ENCODE data around the gene LPAR5.

Gene LPAR5

DNA sequence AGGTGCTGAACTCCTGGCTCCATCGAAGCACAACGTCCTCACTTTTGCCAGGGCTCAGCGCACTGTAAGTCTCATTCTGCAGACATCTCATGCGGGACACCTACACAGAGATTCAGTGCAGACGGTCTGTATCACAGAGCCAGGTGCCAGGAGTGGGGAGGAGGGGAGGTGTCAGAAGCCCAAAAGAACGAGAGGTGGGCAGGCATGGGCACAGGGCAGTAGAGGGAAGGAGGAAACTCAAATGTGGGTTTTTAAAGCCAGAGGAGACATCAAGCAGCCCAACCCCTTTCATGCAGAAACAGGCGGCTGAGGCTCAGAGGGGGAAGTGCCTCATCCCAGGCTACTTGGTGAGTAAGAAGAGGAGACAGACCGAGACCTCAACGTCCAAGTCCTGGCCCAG is 2.5 kb upstream of the LPAR5 start:
- DNase-seq (ENCODE audit: low read depth in 2 of 2), result no peak

DNA sequence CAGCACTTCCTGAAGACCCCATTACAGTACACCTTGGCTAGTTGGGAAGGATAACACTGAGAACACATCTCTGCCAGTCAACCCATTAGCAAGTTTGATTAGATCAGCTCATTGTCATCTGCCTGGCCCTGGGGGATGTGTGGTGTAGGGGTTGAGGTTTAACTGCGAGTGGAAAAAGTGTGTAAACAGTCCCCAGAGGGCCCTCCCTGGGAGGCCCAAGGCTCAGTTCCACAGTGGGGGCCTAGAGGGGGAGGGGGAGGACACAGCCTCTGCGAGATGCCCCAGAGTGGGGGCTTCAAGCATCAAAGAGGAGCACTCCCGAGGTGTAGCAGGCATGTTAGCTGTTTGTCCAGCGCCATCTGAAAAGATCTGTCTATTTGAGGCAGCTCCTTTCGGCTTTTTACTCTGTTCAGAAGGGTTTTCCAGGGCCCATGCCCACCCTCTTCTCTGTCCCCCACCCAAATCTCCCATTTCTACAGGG is 344 bp downstream of the LPAR5 start:
- peak; percentile 50 to 64 for DNase-seq (ENCODE audit: low read depth in 2 of 2)

DNA sequence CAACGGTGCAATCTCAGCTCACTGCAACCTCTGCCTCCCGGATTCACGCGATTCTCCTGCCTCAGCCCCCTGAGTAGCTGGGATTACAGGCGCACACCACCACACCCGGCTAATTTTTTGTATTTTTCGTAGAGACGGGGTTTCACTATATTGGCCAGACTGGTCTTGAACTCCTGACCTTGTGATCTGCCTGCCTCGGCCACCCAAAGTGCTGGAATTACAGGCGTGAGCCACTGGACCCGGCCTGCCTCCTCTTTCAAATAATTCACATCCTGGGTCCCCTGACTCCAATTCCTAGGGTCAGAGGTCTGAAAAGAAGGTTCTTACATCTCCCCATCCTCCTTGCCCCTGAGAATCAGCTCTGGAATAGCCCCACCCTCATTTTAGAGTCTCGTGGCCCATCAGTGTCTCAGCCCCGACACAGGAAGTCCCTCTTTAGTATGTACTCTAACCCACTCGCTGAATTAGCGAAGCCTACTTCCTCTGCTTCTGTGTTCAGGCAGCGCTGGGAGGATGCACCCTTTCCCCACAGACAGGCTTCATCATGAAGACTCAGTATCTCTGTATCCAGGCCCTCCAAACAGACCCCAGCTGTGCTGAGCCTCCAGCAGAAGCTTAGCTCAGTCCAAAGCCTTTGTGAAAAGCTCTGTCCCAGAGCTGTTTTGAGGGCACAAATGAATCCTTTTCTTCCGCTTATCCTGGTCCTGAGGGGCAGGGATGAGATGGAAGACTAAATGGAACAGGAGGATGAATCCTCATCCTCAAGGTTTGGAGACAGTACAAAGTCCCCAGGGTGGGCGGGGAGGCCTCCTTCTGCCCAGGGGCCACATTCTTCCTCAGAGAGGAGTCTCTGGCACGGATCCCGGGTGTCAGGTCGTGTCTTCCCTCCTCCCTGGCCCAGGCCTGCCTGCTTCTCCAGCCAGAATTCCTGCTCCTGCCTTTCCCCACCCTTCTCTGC is 3.5 kb downstream of the LPAR5 start:
- DNase-seq (ENCODE audit: low read depth in 2 of 2), result peak in 1 of 2 donors; percentile 41

DNA sequence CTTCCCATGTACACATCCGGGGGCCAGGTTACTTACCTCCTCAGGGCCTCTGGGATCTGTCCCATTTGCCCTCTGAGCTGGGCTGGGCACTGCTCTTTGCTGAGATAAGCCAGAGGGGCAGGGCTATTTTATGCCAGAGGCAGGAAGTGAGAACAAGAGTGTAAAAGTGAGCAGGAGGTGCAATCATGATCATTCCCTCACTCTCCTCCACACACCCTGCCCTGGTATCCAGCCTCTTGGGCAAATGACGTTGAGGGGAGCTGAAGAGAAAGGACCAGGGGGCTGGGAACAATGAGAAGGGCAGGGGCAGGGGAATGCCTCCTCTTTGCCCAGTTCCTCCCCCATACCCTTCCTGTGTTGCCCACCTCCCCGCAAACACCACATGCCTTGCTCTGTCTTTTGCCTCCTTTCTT is 4.2 kb downstream of the LPAR5 start:
- DNase-seq (ENCODE audit: low read depth in 2 of 2), result no peak

DNA sequence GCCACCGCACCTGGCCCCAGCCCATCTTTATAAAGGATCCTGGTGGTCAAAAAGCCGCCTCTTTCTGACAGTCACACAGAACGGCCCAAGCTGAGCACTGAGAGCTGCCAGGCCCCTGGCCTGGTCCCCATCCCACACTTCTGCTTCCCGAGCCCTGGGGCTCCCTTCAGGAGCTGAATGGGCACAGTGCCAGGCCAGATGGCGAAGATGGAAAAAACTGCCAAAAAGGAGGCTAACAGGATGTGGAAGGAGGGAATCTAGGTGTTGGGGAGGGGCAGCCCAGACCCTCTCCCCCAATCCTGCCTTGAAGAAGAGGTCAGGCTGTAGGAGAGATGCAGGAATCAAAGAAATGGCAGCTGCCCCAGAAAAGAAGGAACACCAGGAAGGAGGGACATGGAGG is 5.0 kb downstream of the LPAR5 start:
- DNase-seq (ENCODE audit: low read depth in 2 of 2), result no peak

DNA sequence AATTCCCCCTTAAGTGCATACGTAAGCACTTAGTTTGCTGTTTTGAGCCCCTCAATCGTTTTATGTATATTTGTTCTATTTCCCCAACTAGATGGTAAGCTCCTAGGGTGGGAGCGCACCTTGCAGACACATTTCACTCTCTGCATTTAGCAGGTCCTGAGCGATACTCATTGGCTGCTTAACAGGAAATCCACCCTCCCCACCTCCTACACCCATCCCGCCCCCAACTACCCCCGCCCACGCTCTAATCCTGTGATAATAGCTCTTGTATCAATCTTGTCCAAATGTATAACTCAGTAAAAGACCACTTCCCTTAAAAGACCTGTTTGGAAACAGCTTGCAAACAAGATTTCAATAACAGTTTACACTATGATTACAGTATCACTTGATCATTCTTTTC is 8.1 kb downstream of the LPAR5 start:
- DNase-seq (ENCODE audit: low read depth in 2 of 2), result peak in 1 of 2 donors; percentile 30

DNA sequence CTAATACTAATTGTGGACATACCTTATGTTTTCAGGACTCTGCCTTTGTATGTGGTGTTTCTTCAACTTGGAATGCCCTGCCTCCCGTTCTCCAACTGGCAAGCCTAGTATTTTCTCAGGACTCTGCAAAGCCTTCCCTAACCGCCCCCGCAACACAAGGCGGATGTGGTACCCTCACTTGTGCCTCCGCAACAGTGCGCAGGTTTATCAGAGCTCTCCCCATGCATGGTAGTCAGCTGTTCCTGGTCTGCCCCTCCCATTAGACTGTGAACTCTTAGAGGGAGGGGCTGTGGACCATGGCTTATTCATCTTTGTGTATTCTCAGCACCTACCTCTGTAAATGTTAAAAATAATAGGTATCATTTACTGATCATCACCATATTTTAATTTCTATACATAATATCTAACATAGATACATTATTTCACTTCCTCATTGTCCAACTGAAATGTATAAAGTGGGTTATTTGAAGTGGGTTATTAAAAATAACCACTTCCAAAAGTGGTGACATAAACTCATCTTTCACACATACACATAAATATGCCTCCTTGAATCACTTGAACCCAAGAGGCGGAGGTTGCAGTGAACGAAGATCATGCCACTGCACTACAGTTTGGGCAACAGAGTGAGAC is 9.0 kb downstream of the LPAR5 start:
- no peak for DNase-seq (ENCODE audit: low read depth in 2 of 2)

DNA sequence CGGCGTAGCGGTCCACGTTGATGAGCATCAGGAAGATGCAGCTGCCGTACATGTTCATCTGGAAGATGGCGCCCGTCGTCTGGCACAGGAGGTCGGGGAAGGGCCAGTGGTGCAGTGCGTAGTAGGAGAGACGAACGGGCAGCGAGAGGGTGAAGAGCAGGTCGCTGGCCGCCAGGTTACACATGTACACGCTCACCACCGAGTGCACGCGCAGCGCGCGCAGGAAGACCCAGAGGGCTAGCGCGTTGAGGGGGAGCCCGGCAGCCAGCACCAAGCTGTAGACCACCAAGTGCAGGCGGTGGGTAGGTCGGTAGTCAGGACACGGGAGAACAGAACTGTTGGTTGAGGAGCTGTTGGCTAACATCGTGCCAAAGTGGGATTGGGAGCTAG is 14.9 kb downstream of the LPAR5 start:
- DNase-seq (ENCODE audit: low read depth in 2 of 2), result no peak

DNA sequence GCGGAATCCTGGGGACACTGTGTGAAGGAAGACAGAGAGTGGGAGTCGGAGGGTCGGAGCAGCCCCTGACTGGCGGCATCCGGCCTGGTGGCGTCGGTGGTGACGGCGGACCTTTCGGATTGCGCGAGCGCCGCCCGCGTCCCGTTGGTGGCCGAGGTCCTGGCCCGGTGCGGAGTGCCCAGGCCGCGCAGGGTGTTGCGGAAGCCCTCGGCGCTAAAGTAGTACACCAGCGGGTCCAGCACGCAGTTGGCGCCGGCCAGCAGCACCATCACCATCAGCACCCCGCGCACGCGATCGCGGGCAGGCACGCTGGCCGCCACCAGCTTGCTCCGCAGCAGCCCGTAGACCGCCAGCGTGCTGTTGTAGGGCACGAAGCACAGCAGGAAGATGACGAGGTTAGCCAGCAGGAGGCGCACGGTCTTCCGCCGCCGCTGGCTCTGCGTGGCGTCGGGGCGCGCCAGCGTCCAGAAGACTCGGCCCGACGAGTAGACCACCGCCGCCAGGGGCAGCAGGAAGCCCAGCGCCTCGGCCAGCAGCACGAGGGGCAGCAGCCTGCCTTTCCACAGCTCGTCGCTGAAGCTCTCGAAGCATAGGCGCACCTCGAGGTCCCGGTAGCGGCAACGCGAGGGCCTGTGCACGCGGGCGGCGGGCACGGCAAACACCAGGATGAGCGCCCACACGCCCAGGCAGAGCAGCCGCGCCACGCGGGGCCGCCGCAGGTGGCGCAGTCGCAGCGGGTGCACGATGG is 15.4 kb downstream of the LPAR5 start:
- no peak for DNase-seq (ENCODE audit: low read depth in 2 of 2)

DNA sequence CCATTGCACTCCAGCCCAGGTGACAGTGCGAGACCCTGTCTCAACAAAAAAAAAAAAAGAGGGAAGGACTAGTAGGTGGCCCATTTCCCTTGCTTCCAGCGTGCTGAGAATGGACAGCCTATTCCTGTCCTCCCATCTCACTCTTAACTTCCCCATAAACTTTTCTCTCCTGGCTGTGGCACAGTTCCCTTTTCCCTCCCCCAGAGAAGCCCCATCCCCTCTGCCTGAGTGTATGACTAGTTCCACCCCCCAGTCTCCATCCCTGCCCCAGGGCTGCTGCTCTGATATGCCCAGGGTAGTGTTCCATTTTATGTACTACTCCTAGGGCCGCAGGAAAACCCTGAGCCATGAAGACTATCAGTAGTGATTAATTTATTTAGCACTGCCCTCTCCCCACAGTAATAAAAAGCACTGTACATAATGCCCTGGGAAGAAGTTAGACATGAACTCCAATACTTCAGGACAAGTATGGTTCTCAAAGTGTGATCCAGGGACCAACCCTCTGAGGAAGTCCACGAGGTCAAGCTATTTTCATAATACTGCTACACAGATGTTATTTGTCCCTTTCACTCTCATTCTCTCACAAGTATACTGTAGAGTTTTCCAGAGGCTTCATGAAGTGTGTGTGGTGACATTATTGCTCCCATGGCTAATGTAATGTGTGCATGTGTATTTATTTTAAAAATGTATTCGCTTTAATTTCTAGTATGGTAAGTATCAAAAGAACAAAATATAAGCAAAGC is 17.1 kb downstream of the LPAR5 start:
- no peak for DNase-seq (ENCODE audit: low read depth in 2 of 2)

DNA sequence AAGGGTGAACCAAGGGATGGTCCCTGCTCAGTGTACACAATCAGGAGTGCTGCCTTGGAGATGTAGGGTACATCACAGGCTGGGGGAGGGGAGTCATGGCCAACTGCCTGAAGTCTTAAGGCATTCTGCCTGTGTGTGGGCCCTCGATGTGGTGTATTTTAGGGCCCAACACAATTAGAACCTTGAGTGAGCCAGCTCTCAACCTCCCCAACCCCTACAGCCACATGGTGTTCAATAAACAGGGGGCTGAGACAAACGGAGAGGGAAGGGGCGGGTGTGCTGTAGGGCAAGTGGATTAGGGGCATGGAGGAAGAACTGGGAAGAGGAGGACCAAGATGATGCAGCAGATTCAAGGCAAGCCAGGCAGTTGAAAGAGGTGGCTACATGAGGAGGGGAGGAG is 20.0 kb downstream of the LPAR5 start:
- no peak for DNase-seq (ENCODE audit: low read depth in 2 of 2)

DNA sequence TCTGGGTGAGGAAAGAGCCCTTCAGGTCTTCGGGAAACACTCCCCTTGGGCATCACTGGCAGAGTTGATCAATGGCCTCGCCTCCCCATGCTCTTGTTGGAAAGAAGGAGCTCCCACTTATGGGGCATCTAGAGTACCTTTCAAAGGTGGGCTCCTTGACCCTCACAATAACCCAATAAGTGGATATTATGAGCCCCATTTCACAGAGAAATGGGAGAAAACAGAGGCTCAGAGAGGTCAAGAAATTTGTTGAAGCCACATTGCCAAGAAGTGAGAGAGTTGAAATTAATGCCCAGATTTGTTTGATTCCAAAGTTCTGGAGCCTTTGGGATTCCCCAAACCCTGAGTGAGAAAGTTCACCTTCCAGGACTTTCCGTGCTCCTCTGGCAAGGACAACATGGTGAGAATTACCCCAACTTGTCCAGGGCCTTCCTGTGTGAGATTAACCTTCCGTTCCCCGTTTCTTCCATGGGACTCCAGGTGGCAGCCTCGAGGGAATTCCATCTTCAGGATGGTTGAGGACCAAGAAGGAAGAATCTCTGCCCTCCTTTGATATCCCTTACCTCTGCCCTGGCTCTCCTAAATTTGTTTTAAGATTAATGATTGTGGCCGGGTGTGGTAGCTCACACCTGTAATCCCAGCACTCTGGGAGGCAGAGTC is 21.1 kb downstream of the LPAR5 start:
- no peak for DNase-seq (ENCODE audit: low read depth in 2 of 2)

DNA sequence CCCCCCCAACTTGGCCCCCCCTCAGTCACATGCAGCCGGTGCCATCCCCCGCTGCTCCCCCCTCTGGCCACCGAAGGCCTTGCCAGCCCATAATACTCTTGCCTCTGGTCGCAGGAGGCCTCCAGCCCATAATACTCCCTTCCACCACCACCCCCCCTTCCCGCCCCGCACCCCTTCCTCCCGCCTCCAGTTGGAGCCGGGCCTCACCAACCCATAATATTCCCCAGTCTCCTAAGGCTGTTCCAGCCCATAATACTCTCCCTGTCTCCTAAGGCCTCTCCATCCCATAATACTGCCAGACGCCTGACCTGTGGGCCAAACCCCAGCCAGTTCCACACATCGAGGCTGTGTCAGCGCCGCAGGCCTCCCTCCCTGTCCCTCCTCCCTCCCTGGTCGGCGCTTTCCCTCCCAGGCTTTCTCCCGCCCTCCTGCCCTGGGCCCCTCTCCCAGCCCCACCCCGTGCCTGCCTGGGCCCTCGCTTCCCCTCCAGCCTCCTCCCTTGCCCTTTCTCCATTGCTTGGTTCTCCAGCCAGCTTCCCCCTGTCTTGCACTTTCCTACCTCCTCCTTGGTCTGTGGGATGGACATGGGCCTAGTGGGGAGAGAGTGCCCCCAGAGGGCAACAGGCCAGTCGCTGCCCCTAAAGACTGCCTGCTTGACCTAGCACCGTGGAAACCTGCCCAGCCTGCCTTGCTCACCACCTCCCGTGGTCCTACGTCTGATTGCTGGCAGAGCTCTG is 21.8 kb downstream of the LPAR5 start:
- DNase-seq (ENCODE audit: low read depth in 2 of 2), result no peak

DNA sequence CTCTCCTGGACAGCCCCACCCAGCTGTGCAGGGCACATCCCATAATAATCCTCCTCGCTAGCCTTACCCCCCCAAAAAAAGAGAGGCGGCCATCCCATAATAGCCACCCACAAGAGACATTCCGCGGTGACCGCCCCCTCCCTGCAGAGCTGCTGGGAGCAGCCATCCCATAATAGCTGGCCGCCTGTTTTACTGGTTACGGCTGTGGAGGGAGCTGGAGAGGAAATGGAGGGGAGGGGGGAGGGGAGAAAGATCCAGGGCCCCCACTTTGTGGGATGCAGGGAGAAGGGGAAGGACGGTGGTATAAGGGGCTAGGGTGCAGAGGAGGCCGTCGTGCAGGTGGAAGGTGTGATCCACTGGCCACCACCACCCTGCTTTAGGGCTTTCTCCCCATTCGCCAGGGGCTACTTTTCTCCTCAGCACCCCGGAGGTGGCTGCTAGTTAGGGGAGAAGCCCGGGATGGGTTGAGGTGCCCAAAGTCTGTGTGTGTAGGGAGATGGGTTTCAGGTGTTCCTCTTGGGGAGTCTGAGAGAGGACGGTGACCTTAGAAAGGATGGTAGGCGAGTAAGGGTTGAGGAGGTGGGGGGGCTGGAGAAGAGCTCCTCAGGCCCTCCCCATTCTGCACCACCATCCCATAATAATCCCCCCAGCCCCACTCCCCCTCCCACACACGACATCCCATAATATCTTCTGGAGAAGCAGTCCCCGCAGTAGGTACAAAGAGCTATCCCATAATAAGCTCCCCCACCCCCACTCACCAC is 22.6 kb downstream of the LPAR5 start:
- no peak for DNase-seq (ENCODE audit: low read depth in 2 of 2)

DNA sequence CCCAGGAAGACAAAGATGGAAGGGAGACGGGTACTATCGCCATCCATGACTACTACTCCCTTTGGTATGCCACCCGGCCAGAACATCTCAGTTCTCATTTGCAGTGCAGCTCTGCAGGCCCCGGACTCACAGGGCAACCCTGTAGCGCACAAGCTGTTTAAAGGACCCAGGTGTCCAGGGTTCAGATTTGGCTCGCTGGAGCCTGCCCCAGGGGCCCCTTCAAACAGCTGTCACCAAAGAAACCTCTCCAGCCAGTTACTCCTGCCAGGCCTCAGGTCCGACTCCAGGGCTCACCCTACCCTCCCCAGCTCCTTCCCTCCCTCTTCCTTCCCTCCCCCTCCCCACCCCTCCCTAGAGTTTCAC is 23.1 kb downstream of the LPAR5 start:
- DNase-seq (ENCODE audit: low read depth in 2 of 2), result no peak

DNA sequence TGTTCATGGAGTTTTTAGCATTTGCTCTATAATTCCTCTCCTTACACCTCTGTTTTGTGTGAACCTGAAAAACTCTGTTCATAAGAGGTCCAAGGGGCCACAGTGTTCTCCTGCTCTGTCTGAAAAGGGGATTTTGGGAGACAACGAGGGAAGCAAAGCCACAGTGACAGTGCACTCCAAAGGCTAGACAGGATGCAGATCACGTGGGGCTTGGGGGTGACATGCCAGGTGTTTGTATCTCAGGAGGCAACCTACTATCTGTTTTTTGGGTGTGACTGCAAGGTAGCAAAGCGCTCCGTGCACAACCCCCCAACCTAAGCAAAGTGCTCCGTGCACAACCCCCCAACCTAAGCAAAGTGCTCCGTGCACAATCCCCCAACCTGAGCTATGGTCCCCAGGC is 23.5 kb downstream of the LPAR5 start:
- no peak for DNase-seq (ENCODE audit: low read depth in 2 of 2)

DNA sequence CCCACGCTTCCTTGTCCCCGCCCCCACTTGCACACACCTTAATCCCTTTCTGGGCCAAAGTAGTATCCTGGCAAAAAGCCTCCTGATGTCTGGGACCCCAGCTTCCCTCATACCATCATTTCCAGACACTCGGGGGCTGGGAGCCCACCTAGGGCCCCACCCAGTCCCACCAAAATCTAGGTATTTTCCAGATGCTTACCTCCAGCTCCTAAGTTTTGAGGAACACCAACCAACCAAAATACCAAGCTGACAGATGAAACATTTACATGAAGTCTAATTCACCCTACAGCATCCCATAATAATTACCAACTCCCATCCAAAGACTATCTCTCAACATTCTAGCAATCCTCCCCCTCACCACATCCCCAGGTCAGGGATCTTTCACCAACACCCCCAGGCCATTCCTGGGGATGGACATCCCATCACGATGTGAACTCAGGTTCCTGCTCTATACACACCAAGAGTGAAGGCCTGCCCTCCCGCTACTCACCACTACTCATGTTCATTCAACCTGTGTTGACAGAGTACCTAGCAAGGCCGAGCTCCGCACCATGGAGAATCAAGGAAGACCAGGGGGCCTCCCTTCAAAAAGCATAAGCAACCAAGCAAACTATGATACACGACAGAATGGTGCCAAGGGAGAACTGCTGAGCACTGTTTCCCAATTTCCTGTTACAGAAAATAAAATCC is 27.0 kb downstream of the LPAR5 start:
- no peak for DNase-seq (ENCODE audit: low read depth in 2 of 2)

DNA sequence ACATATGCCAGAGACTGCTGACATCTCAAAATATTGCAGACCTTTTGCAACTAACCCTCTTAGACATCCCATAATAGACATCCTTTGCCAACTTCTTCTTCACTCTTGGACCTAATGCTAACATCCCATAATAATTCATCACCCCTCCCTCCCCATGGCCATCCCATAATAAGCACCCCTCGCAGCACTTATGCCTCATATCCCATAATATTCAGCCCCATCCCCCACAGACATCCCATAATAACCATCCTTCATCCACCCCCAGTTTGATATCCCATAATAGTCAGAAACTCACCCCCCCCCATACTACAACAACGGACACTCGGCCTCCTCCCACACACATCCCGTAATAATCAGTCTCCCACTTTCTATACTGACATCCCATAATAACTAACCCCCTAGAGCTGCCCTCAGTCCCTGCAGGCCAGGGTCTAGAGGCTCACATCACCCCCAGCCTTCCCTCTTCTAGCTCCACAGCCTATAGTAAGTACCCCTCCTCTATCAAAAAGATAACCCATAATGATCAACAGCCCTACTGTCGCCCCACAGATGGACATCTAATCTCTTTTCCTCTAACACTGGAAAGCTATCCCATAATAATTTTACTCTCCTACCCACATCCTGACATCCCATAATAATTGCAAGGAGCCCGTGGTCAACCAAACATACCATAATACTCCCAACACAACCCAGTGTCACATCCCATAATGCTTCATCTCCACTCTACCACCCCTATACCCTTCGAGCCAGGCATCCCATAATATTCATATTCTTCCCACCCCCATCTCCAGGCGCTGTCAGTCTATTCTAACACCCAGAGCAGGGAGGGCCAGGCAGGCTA is 27.8 kb downstream of the LPAR5 start:
- DNase-seq (ENCODE audit: low read depth in 2 of 2), result no peak
